GOT3 (cell line): ENCODE results near the gene GINS3.
"Not testable (repeated sequence)": the region's sequence is repeated elsewhere in the genome, so short reads cannot be mapped to it uniquely, and the experiment has no call there.

Experiments
- DNase-seq: peaks from one replicate; lab custom pipeline; 2025; ENCODE audit warnings: mixed read lengths; lab: John Stamatoyannopoulos, UW

The GINS3 gene

DNA sequence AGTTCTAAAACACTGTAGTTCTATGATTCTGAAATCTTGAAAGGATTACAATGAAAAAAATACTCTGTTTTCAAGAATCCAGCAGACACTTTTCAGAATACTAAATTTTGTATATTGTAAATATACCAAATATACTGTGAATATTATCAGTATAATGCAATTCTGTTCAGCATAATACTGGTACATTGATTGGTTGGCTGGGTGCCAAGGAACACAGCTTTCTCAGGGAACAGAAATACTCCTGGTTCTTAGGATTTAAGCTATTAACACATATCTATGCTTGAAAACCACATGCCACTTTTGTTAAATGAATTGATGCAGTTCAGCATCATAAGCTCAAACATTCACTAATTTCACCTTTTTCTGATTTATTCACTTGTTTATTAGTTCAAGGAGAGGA lies 2.5 kb upstream of the GINS3 start:
- DNase-seq, result no peak

DNA sequence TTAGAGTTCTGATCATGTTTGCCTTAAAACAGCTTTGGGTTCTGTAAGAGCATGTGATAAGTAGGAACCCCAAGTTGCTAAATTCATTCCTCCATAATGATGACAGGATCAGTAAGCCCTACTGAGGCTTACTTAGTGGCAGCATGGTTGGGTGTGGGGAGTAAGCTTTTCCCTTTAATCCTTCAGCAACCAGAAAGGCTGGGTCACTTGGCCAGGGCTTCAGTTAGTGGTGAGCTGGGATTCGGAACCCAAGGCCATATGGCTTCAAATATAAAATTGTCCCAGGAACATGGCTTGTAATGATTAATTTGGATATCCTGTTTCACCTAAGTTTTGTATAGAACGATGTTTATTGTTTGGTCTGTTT lies 850 bp downstream of the GINS3 start:
- no peak for DNase-seq

DNA sequence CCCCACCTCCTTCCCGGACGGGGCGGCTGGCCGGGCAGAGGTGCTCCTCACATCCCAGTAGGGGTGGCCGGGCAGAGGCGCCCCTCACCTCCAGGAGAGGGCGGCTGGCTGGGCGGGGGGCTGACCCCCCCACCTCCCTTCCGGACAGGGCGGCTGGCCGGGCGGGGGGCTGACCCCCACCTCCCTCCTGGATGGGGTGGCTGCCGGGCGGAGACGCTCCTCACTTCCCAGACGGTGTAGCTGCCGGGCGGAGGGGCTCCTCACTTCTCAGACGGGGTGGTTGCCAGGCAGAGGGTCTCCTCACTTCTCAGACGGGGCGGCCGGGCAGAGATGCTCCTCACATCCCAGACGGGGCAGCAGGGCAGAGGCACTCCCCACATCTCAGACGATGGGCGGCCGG lies 4.6 kb downstream of the GINS3 start:
- DNase-seq, result not testable (repeated sequence)

DNA sequence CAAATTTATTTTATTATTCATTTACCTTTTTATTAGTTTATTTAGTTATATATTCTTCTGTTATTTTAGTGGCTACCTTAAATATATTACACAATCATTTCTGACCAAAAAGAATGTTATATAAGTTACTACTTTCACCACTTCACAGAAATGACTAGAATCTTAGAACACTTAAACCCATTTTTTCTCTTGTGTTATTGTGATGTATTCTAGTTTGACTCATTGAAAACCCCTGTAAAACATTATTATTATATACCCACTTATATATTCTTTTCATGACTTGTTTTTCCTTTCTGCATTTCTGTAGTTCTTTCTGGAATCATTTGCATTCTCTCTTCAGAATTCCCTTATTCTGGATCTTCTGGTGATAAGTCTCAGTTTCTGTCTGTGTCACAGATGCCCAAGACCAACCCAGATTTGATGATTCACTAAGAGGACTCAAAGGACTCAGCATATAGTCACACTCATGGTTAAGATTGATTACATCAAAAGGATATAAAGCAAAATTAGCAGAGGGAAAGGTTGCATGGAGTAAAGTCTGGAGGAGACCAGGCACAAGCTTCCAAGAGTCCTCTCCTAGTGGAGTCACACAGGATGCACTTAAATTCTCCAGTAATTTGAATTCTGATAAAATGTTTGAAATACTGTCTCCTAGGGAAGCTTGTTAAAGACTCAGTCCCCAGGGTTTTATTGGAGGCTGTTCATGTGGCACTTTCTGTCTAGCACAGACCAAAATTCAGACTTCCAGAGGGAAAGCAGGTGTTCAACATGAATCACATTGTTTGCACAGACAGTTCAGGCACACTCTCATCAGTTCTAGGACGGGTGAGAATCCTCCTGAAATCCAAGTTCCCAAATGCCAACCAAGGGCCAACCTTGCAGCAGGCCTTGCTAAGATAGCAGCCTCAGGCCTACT lies 7.7 kb downstream of the GINS3 start:
- DNase-seq, result no peak

DNA sequence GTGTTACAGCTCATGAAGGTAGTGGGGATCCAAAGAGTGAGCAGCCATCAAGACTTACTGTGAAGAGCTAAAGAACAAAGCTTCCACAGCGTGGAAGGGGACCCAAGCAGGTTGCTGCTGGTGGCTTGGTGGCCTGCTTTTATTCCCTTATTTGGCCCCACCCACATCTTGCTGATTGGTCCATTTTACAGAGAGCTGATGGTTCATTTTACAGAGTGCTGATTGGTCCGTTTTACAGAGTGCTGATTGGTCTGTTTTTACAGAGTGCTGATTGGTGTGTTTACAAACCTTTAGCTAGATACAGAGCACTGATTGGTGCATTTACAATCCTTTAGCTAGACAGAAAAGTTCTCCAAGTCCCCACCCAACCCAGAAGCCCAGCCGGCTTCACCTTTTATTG lies 9.0 kb downstream of the GINS3 start:
- DNase-seq, result not testable (repeated sequence)

DNA sequence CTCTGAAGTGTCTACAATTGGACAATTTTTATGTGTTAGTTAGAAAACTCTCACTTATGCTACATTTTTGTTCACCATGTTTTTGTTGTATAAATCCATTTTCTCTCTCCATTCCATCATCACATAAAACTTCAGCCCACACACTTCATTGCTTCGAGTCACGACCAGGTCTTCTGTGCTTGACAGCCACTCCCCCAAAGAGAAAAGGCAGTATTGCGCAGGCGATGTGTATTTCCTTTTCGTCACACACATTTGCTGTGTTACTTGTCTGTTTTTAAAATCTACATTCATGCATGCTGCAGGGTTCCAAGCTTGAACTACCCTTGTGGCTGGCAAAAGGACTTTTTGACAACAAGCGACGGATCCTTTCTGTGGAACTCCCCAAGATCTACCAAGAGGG lies 10.5 kb downstream of the GINS3 start:
- DNase-seq, result no peak

DNA sequence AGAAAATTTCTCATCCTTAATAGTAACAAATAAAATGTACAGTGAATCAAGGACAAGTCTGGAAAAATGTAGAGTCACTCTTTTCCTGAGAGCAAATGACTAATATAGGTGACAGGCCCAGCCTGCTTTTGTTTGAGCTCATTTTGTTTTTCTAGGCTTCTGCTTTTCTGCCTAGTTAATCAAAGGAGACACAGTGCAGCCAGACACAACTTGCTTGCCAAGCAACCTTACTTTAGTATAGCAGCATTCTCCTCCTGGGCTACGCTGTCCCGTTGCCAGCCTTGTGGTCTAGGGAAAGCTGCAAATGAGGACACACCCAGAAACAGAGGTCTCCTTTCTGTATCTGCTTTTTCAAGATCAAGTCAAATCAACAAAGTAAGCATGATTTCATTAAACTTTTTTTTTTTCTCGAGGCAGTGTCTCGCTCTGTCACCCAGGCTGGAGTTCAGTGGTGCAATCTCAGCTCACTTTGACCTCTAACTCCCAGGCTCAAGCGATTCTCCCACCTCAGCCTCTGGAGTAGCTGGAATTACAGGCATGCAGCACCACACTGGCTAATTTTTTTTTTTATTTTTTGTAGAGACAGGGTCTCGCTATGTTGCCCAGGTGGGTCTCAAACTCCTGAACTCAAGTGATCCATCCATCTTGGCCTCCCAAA lies 17.2 kb downstream of the GINS3 start:
- no peak for DNase-seq

DNA sequence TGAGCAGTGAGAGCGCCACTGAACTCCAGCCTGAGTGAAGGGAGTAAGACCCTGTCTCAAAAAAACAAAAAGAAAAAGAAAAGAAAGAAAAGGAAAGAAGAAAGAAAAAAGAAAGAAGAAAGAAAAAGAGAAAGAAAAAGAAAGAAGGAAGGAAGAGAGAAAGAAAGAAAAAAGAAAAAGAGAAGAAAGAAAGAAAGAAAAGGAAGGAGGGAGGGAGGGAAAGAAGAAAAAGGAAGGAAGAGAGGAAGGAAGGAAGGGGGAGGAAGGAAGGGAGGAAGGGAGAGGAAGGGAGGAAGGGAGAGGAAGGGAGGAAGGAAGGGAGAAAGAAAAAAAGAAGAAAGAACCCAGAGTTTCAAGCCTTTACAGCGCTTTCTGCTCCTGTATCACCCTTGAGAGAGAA lies 19.1 kb downstream of the GINS3 start:
- no peak for DNase-seq

DNA sequence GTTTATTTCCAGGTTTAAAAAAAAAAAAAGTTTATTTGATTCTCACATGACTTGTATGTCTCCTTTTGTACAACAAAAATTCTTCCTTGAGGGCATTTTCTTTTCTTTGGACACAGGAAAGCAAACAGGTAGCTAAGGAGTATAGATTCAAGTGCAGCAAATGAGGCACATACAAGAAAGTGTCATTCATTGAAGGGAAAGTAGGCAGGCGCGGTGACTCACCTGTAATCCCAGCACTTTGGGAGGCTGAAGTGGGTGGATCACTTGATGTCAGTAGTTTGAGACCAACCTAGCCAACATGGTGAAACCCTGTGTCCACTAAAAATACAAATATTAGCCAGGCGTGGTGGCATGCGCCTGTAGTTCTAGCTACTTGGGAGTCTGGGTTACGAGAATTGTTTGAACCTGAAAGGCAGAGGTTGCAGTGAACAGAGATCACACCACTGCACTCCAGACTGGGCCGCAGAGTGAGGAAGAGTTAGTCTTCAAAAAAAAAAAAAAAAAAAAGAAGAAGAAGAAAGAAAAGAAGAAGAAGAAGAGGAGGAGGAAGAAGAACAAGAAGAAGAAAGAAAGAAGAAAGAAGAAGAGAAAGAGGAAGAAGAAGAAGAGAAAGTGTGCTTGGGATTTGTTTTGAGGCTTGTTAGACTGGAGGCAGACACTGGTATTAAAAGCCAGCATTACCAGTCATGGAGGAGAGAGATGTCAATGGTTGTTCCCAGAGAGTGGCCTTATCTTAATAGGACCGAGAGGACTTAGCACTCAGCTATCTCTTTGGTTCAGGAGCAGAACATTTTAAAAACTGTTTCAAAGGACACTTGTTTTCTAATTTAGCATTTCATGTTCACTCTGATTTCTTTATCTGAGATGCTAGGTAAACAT lies 19.7 kb downstream of the GINS3 start:
- no peak for DNase-seq

DNA sequence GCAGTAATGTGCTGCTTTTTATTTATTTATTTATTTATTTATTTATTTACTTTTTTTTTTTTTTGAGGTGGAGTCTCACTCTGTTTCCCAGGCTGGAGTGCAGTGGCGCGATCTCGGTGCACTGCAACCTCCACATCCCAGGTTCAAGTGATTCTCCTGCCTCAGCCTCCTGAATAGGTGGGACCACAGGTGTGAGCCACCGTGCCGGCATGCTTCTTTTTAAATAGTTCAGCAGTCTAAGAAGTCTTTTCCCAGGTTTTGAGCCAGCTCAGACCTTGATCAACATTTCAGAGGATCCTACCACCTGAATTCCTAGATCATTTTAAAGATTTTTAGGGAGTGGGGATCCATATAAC lies 20.3 kb downstream of the GINS3 start:
- not testable (repeated sequence) for DNase-seq

DNA sequence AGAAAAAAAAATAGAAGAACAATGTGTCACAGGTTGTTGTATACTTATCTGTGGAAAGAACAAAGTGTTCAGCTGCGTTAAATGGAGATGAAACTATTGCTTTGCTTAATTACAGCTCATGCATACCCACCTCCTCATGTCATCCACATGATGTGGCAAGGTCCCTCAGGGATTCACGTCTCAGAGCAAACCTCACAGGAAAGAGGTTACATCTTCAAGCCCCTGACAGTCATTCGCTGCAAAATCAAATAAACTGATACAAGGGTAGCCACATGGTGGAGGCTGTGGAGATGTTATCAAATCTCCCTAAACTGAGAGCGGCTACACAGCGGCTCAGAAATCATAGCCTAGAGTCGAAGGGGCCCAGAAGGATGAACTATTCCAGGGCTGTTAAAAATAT lies 21.1 kb downstream of the GINS3 start:
- DNase-seq, result no peak

DNA sequence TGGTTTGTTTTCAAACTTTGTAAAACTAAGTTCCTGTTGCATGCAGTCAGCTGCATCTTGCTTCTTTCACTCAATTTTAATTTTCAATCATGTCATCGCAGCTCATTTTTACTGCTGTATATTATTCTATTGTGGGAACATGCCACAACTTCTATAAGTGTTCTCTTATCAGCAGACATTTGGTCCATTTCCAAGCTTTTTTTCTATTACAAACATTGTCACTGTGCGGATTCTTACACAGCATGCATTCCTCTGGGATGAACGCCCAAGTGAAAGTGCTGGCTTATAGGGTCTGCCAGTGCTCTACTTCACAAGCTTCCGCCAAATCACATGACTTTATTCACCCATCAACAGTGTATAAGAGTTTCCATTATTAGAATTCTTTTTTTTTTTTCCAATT lies 22.7 kb downstream of the GINS3 start:
- DNase-seq, result no peak

DNA sequence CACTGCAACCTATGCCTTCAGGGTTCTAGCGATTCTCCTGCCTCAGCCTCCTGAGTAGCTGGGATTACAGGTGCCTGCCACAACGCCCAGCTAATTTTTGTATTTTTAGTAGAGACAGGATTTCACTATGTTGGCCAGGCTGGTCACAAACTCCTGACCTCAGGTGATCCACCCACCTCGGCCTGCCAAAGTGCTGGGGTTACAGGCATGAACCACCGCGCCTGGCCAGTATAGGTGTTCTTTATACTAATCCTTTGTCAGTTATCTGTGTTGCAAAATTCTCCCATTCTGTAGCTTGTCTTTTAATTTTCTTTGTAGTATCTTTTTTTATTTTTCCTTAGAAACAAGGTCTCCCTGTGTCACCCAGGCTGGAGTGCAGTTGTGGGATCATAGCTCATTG lies 23.7 kb downstream of the GINS3 start:
- DNase-seq, result not testable (repeated sequence)

DNA sequence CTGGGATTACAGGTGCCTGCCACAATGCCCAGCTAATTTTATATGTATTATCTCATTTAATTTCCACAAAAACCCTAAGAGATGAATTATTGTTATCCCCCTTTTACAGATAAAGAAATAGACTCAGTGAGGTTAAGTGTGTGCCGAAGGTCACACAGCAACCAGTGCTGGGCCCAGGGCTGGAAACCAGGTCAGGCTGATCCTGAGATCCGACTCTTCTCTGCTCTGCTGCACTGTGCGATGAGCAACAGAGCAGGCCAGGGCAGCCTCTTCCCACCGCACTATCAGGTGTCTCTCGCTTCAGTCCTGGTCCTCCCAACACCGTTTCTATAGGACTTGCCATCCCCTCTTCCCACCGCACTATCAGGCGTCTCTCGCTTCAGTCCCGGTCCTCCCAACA lies 24.8 kb downstream of the GINS3 start:
- DNase-seq, result no peak

DNA sequence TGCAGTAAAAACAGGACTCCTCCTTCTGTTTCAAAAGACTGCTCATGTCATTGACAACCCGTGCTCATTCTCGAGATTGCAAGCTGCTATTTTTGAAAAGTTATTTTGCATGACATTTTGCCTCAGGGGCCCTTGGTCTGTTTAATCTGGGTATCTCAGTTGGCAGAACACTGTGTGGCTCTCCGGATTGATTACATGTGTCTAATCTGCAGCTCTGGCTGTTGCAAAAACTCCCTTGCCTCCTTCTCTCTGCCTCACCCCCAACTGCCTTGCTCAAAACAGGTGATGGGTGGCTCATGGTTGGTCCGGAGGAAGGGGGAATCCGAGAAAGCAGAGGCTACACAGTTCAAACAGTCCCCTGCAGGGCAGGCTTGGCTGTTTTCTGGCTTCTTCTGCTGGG lies 25.3 kb downstream of the GINS3 start:
- no peak for DNase-seq

DNA sequence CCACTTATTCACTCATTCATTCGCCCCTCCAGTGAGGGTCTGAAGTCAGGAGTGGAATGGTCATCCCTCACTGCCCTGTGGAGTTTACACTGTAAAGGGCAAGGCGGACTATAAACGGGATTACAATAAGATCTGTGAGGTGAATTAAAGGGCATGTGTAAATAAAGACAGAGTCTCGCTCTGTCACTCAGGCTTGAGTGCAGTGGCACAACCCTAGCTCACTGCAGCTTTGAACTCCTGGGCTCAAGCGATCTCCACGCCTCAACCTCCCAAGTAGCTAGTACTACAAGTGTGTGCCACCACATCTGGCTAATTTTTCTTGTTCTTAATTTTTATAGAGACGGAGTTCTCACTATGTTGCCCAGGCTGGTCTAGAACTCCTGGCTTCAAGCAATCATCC lies 25.8 kb downstream of the GINS3 start:
- no peak for DNase-seq

DNA sequence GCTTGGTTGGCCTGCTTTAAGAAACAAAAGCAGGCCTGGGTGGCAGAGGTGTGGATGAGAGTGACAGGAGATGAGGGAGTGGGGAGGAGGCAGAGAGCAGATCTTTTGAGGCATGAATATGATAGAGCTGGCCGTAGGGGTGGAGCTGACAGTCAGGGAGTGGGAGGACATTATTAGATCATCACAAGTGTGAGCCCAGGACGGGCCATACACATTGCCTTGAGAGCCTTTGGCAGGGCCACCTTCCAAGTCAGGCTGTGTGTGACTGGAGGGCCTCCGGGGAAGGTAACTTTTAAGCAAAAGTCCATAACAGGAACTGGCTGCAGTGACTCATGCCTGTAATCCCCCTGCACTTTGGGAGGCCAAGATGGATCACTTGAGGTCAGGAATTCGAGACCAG lies 26.3 kb downstream of the GINS3 start:
- DNase-seq, result no peak

DNA sequence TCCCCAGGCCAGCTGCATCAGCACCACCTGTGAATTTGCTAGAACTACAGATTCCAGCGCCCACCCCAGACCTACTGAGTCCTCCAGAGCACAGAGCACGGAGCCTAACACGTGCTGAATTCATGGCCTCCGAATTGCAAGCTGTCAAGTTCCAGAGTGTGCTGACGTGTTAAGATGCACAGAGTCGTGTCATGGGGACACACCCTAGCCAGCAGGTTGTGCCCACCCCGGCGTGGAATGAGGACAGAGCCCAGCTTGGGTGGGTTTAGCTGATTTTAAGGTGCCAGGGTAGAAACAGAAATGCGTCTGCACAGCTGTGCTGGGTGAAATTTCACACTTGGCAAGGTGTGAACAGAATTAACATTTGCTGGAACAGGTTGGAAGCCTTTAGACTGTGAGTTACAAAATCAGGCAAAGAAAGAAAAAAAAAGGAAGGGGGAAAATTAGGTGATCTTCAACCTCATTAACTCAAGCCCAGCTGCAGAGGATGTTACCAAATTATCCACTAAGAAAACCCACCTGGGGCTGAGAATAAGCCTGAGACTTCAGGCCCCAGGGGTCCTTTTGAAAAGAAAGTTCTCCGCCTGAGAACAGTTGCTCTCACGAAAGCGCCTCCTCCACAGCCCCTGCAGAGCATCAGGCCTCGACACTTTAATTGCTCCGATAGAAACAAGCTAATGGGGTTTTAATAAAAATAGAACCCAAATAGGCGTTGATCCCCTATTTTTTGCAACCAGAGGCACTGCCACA lies 27.1 kb downstream of the GINS3 start:
- no peak for DNase-seq

DNA sequence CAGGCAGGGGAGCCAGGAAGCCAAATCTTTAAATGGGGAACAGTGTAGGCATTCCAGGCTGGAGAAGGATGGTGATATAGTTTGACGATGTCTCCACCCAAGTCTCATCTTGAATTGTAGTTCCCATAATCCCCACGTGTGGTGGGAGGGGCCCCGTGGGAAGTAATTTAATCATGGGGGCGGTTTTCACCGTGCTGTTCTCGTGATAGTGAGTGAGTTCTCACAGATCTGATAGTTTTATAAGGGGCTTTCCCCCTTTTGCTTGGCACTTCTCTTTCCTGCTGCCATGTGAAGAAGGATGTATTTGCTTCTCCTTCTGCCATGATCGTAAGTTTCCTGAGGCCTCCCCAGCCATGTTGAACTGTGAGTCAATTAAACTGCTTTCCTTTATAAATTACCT lies 28.8 kb downstream of the GINS3 start:
- DNase-seq, result no peak

DNA sequence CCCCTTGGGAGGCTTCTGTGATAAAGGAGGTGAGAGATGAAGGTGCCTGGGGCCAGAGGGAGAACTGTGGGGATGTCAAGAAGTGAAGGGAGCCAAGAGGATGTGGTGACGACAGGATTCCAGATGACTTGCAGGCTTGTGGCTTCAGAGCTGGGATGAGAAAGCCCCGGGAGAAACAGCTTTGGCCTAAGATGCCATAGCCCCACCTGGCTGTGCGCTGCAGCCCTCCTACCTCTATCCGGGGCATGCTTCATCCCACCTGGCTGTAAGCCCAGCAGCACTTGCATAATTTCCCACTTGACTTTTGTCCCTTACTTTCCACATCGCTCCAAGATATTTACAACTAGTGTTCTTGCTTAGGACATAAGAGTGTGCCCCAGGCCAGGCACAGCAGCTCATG lies 29.3 kb downstream of the GINS3 start:
- no peak for DNase-seq

DNA sequence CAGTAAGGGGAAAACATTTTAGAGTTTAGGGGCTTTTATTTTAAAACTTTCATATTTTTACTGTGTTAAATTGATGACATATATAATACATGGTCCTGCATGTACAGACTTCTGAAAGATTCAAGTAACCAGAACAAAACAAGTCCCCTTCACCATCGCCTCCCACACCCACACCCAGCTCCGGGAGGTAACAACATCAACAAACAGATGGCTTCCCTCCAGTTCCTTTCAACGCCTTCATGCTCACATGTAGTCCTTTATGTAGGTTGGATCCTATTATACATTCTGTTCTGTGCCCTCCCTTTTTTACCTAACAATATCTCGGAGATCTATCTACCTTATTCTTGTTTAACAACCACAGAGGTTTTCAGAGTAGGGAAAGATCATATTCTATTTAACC lies 30.5 kb downstream of the GINS3 start:
- DNase-seq, result no peak

DNA sequence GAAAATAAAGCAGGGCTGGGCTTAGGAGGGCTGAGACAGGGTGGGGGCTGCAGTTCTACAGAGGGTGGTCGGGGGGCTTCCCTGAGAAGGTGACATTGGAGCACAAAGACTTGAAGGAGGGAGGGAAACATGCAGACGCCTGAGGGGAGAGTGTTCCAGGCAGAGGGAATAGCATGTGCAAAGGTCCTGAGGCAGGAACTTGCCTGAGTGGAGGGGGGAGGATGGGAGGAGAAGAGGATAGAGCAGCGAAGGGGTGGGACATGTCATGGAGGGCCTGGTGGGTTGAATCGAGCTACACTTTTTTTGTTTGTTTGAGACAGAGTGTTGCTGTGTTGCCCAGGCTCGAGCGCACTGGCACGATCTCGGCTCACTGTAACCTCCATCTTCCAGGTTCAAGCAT lies 33.0 kb downstream of the GINS3 start:
- DNase-seq, result no peak
